CD4-positive, CD25-positive, alpha-beta regulatory T cell (primary cell): ENCODE data around the gene UPK3B. TPM values are rescaled to one million over a fixed set of nuclear protein-coding genes. Genes with fewer than 3 reads are reported as not detected.
"Not testable (repeated sequence)": the region's sequence is repeated elsewhere in the genome, so short reads cannot be mapped to it uniquely, and the experiment has no call there.

Source experiments
- ATAC-seq, 2 donors: fragments of 150-1000 bp; cut with Tn5 transposase; one replicate each; pipeline ENCODE4 v1.10.0; 2021; ENCODE audit warnings: low read depth in 2 of 2, moderate number of reproducible peaks in 2 of 2, moderate library complexity in 1 of 2
- DNase-seq, 3 donors: peaks; one replicate each; pipeline versions ENCODE4 v3.0.0 to v3.0.0-alpha.2; 2012 to 2022; ENCODE audit warnings: mixed read lengths in 1 of 3
- H3K27ac ChIP-seq: one replicate; pipeline ENCODE4 v1.7.0; 2013; ENCODE audit warnings: mild to moderate bottlenecking, low read length; ENCODE audit not compliant: insufficient read depth, poor library complexity, severe bottlenecking
- H3K27me3 ChIP-seq: one replicate; pipeline ENCODE4 v1.7.0; 2013; ENCODE audit warnings: low read length; ENCODE audit not compliant: control insufficient read depth, insufficient read depth
- H3K36me3 ChIP-seq: one replicate; pipeline ENCODE4 v1.7.0; 2013; ENCODE audit warnings: mild to moderate bottlenecking, low read length, moderate library complexity; ENCODE audit not compliant: control insufficient read depth, insufficient read depth
- H3K4me1 ChIP-seq: 2 replicates; pipeline ENCODE4 v1.7.0; 2013; ENCODE audit warnings: mild to moderate bottlenecking, low read length; ENCODE audit not compliant: insufficient read depth, control insufficient read depth, poor library complexity, severe bottlenecking
- H3K4me3 ChIP-seq: one replicate; pipeline ENCODE4 v1.7.0; 2013; ENCODE audit warnings: low read depth, mild to moderate bottlenecking, low read length, moderate library complexity
- H3K9me3 ChIP-seq, 2 experiments: 1 replicate in 1 of 2; 2 replicates in 1 of 2; pipeline ENCODE4 v1.7.0; 2013; ENCODE audit warnings: low read length in 2 of 2, mild to moderate bottlenecking in 1 of 2, moderate library complexity in 1 of 2; ENCODE audit not compliant: control insufficient read depth in 2 of 2
- H3K27ac Mint-ChIP-seq, 3 donors: one replicate each; pipeline ENCODE4 v1.8.0; 2020 to 2022; ENCODE audit warnings: mild to moderate bottlenecking in 3 of 3, mixed read lengths in 3 of 3, moderate library complexity in 2 of 3
- H3K27me3 Mint-ChIP-seq: one replicate; pipeline ENCODE4 v1.8.0; 2022; ENCODE audit warnings: mild to moderate bottlenecking, mixed read lengths
- H3K36me3 Mint-ChIP-seq: one replicate; pipeline ENCODE4 v1.8.0; 2020; ENCODE audit warnings: mixed read lengths
- H3K4me1 Mint-ChIP-seq, 4 donors: one replicate each; pipeline ENCODE4 v1.8.0; 2020 to 2022; ENCODE audit warnings: mixed read lengths in 4 of 4, mild to moderate bottlenecking in 1 of 4
- H3K4me3 Mint-ChIP-seq, 4 donors: one replicate each; pipeline ENCODE4 v1.8.0; 2020 to 2022; ENCODE audit warnings: mild to moderate bottlenecking in 4 of 4, mixed read lengths in 4 of 4, moderate library complexity in 3 of 4
- H3K9me3 Mint-ChIP-seq, 7 donors: one replicate each; pipeline ENCODE4 v1.8.0; 2020 to 2022; ENCODE audit warnings: mixed read lengths in 7 of 7, mild to moderate bottlenecking in 3 of 7, moderate library complexity in 2 of 7
- polyA plus RNA-seq, 4 donors: library from polyadenylated mRNA; unstranded; fragments of 300-500 nt; fragmentation: Illumina TruSeq; gene quantifications; one replicate each; pipeline ENCODE4 v1.2.3, GENCODE V29; 2021
- total RNA-seq: library from RNA; stranded (reverse); gene quantifications from one replicate; pipeline ENCODE4 v1.2.3, GENCODE V29; 2022

UPK3B gene
- total and polyA plus RNA-seq, 5 donors from 2014 or later: 0.17 to 8.4 TPM; not detected in 3

- H3K4me3 ChIP-seq, H3K4me1 ChIP-seq, H3K4me3 Mint-ChIP-seq, H3K27ac Mint-ChIP-seq, DNase-seq, H3K27me3 ChIP-seq, ATAC-seq, H3K36me3 Mint-ChIP-seq, H3K36me3 ChIP-seq, H3K9me3 Mint-ChIP-seq, H3K4me1 Mint-ChIP-seq, H3K27ac ChIP-seq, H3K27me3 Mint-ChIP-seq, H3K9me3 ChIP-seq: not testable (repeated sequence)
Observed at GRCh38 chr7:76543197-76543596, 32.8 kb downstream of the UPK3B start, which contains the start of gene SPDYE16. TSS of gene SPDYE16 (minus strand) at chr7:76543297. CDS start at chr7:76541459, 1,838 bp downstream.

GRCh38 chr7:76549025-76549854, 38.9 kb downstream of the UPK3B start:
- not testable (repeated sequence) for H3K9me3 Mint-ChIP-seq, H3K4me1 ChIP-seq, H3K27me3 Mint-ChIP-seq, H3K9me3 ChIP-seq, H3K36me3 ChIP-seq, H3K36me3 Mint-ChIP-seq, H3K27me3 ChIP-seq
- Mint-ChIP-seq H3K4me1 (peaks cover 5 to 30% (median 18%) of the 10 kb centered on the region in 4 donors), H3K27ac (peak overlapping the region; percentile 90 to 95 (median 93)), H3K4me3 (peak overlapping the region; percentile 91 to 97 (median 94))
- Histone ChIP-seq H3K4me3 (peak overlapping the region; percentile 61), H3K27ac (peak overlapping the region; percentile 68)
- DNase-seq (peak; percentile 72 to 96 (median 83)), ATAC-seq (peak; percentile 97 to 99)

DNA sequence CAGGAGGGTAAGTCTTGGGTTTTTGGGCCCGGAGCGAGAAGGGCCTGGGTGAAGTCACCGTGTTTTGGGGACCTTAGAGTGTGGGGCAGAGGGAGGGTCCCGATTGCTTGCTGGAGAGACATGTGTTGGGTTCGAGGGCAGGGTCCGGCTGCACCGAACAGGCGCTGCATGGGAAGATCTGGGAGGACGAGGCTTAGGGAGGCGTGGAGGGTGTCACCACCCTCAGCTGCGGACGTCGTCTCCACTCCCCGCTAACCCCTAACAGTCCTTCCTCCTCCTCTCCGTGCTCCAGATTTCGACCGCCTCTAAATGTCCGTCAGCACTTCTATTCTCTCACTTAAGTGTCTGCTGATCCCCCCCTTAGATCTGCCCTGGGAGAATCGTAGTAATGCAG, 39.5 kb downstream of the UPK3B start:
- H3K9me3 Mint-ChIP-seq: not testable (repeated sequence)

GRCh38 chr7:76551992-76552391, 41.6 kb downstream of the UPK3B start:
- not testable (repeated sequence) for H3K9me3 Mint-ChIP-seq, H3K27me3 Mint-ChIP-seq, H3K36me3 Mint-ChIP-seq, H3K27me3 ChIP-seq, H3K9me3 ChIP-seq, H3K36me3 ChIP-seq, H3K27ac ChIP-seq, H3K4me3 ChIP-seq, DNase-seq, H3K4me1 ChIP-seq, ATAC-seq
- H3K4me3 Mint-ChIP-seq: peak overlapping the region in 3 of 4 donors; percentile 26 to 42 (median 38)
- peak overlapping the region in 1 of 3 donors; percentile 42 for H3K27ac Mint-ChIP-seq
- peaks cover 9 to 43% (median 24%) of the 10 kb centered on the region in 4 donors for H3K4me1 Mint-ChIP-seq

More for the DNA sequence above, 39.5 kb downstream of the UPK3B start:
- ATAC-seq, H3K36me3 ChIP-seq, H3K27me3 Mint-ChIP-seq, H3K4me1 ChIP-seq, H3K36me3 Mint-ChIP-seq, H3K9me3 ChIP-seq, H3K27me3 ChIP-seq: not testable (repeated sequence)
- peak in 1 of 3 donors; percentile 3 for DNase-seq
- H3K4me3 Mint-ChIP-seq: peak overlapping the region; percentile 91 to 97 (median 94)
- peak overlapping the region; percentile 43 to 90 (median 89) for H3K27ac Mint-ChIP-seq
- peaks cover 5 to 32% (median 19%) of the 10 kb centered on the region in 4 donors for H3K4me1 Mint-ChIP-seq
- peak overlapping the region; percentile 68 for H3K27ac ChIP-seq
- peak overlapping the region; percentile 44 for H3K4me3 ChIP-seq

DNA sequence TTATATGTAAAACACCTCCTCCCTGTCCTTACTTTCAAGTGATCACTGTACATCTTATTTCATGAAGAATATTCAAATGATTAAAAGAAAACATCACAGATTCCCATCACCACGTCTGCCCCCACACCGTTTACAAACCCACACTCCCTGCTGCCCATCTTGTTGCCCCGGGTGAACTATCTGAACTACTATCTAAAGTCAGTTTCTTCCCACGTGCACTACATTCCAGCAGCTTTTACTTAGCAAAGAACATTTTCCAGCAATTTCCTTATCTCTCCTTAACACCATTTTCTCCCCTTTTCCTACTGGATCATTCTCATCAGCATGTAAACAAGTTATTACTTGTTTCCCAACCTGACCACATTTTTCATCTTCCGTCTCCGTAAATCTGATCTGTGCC, 49.3 kb downstream of the UPK3B start:
- not testable (repeated sequence) for H3K27ac ChIP-seq, H3K27me3 ChIP-seq, H3K9me3 ChIP-seq, H3K4me3 Mint-ChIP-seq, H3K27me3 Mint-ChIP-seq, ATAC-seq, H3K36me3 ChIP-seq, H3K9me3 Mint-ChIP-seq, H3K4me1 ChIP-seq, DNase-seq, H3K4me3 ChIP-seq
- peak overlapping the region in 1 of 3 donors; percentile 56 for H3K27ac Mint-ChIP-seq
- peaks cover 5 to 50% (median 29%) of the 10 kb centered on the region in 4 donors for H3K4me1 Mint-ChIP-seq
- H3K36me3 Mint-ChIP-seq: peaks cover 15% of the 10 kb centered on the region

DNA sequence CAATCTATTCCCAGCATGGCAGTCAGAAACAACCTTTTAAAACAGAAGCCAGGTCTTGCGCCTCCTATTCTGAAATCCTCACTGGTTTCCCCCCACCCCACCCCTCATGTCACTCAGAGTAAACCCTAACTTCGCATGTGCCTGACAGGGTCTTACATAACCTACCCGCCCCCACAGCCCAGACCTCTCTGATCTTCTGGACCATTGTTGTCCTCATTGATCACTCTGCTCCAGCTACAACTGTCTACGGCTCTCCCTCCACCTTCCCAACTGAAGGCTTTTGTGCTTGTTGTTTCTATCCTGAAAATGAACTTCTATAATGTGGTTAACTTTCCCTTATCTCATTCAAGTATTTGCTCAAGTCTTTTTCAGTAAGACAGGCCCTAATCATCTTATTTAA, 49.8 kb downstream of the UPK3B start:
- peaks cover 5 to 46% (median 27%) of the 10 kb centered on the region in 4 donors for H3K4me1 Mint-ChIP-seq
- peak overlapping the region in 1 of 3 donors; percentile 46 for H3K27ac Mint-ChIP-seq
- H3K36me3 ChIP-seq, H3K27me3 Mint-ChIP-seq, H3K4me1 ChIP-seq, H3K9me3 ChIP-seq, DNase-seq, H3K27me3 ChIP-seq, H3K27ac ChIP-seq, H3K9me3 Mint-ChIP-seq, H3K4me3 Mint-ChIP-seq, ATAC-seq, H3K4me3 ChIP-seq: not testable (repeated sequence)
- peaks cover 15% of the 10 kb centered on the region for H3K36me3 Mint-ChIP-seq

DNA sequence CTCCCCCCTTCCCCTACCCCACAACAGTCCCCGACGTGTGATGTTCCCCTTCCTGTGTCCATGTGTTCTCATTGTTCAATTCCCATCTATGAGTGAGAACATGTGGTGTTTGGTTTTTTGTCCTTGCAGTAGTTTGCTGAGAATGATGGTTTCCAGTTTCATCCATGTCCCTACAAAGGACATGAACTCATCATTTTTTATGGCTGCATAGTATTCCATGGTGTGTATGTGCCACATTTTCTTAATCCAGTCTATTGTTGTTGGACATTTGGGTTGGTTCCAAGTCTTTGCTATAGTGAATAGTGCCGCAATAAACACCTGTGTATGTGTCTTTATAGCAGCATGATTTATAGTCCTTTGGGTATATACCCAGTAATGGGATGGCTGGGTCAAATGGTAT, 51.0 kb downstream of the UPK3B start:
- not testable (repeated sequence) for H3K27ac Mint-ChIP-seq, H3K27me3 ChIP-seq, H3K9me3 ChIP-seq, H3K4me1 ChIP-seq, ATAC-seq, H3K27me3 Mint-ChIP-seq, H3K27ac ChIP-seq, H3K4me3 ChIP-seq, H3K9me3 Mint-ChIP-seq, H3K4me3 Mint-ChIP-seq, DNase-seq, H3K36me3 ChIP-seq
- H3K4me1 Mint-ChIP-seq: peaks cover 6 to 46% (median 30%) of the 10 kb centered on the region in 4 donors
- peaks cover 20% of the 10 kb centered on the region for H3K36me3 Mint-ChIP-seq

DNA sequence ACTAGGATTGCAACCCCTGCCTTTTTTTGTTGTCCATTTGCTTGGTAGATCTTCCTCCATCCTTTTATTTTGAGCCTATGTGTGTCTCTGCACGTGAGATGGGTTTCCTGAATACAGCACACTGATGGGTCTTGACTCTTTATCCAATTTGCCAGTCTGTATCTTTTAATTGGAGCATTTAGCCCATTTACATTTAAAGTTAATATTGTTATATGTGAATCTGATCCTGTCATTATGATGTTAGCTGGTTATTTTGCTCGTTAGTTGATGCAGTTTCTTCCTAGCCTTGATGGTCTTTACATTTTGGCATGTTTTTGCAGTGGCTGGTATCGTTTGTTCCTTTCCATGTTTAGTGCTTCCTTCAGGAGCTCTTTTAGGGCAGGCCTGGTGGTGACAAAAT, 54.6 kb downstream of the UPK3B start:
- not testable (repeated sequence) for H3K27me3 Mint-ChIP-seq, H3K36me3 ChIP-seq, H3K4me3 Mint-ChIP-seq, H3K27ac ChIP-seq, H3K27me3 ChIP-seq, ATAC-seq, DNase-seq, H3K4me1 ChIP-seq, H3K9me3 Mint-ChIP-seq, H3K9me3 ChIP-seq, H3K4me3 ChIP-seq
- Mint-ChIP-seq H3K4me1 (peaks cover 9 to 32% (median 20%) of the 10 kb centered on the region in 4 donors), H3K36me3 (peaks cover 16% of the 10 kb centered on the region), H3K27ac (peak overlapping the region in 1 of 3 donors; percentile 33)
